PC-9 (cell line): ENCODE data around the gene IKZF1. TPM values are rescaled to one million over a fixed set of nuclear protein-coding genes. Genes with fewer than 3 reads are reported as not detected.

ENCODE experiments used
- BruUV-seq: library from RNA; stranded (reverse); fragments of 400-500 nt; replicated peaks from 2 replicates; lab custom pipeline; 2021; lab: Mats Ljungman, UMichigan
- CTCF ChIA-PET: fragments of 300-600 bp; sonication (Branson Sonifier 250); formaldehyde crosslinking; loops from one replicate; lab custom pipeline; 2022; ENCODE audit warnings: antibody characterized with exemption; lab: Charles Lee
- POLR2A ChIA-PET: fragments of 300-600 bp; sonication (Branson Sonifier 250); formaldehyde crosslinking; loops from one replicate; lab custom pipeline; 2022; ENCODE audit warnings: antibody characterized with exemption; ENCODE audit not compliant: unreplicated experiment; lab: Charles Lee
- DNase-seq, 2 experiments: peaks; one replicate each; pipeline versions ENCODE4 v3.0.0 to v3.0.0-alpha.2; 2015 to 2022; ENCODE audit warnings: mixed read lengths in 1 of 2
- H2AFZ ChIP-seq: fragments of 200-600 bp; sonication (generic); 2 replicates; pipeline ENCODE4 v1.8.1; 2017; ENCODE audit warnings: antibody characterized with exemption
- H3F3A ChIP-seq: fragments of 200-600 bp; sonication (generic); 2 replicates; pipeline ENCODE4 v1.8.1; 2017; ENCODE audit warnings: antibody characterized with exemption, mild to moderate bottlenecking, low read depth; ENCODE audit not compliant: insufficient read depth
- H3K27ac ChIP-seq: fragments of 200-600 bp; sonication (generic); 2 replicates; pipeline ENCODE4 v1.6.1; 2016; ENCODE audit warnings: mixed run types
- H3K27me3 ChIP-seq: fragments of 200-600 bp; sonication (generic); 2 replicates; pipeline ENCODE4 v1.6.1; 2016; ENCODE audit warnings: low read depth, mixed run types; ENCODE audit not compliant: insufficient read depth
- H3K36me3 ChIP-seq: fragments of 200-600 bp; sonication (generic); 2 replicates; pipeline ENCODE4 v1.6.1; 2016; ENCODE audit warnings: low read depth, mixed run types
- H3K4me1 ChIP-seq: fragments of 200-600 bp; sonication (generic); replicated peaks from 2 replicates; pipeline ENCODE4 v1.6.1; 2016; ENCODE audit warnings: mixed run types; ENCODE audit not compliant: insufficient read depth
- H3K4me2 ChIP-seq: fragments of 200-600 bp; sonication (generic); 2 replicates; pipeline ENCODE4 v1.6.1; 2017; ENCODE audit warnings: mixed run types
- H3K4me3 ChIP-seq: fragments of 200-600 bp; sonication (generic); 2 replicates; pipeline ENCODE4 v1.6.1; 2016; ENCODE audit warnings: mixed run types
- H3K79me2 ChIP-seq: fragments of 200-600 bp; sonication (generic); 2 replicates; pipeline ENCODE4 v1.6.1; 2017; ENCODE audit warnings: low read depth, mixed run types
- H3K9me2 ChIP-seq: fragments of 200-600 bp; sonication (generic); 2 replicates; pipeline ENCODE4 v1.8.1; 2017; ENCODE audit warnings: mild to moderate bottlenecking; ENCODE audit not compliant: insufficient read depth
- H3K9me3 ChIP-seq: fragments of 200-600 bp; sonication (generic); 2 replicates; pipeline ENCODE4 v1.8.1; 2016; ENCODE audit warnings: low read depth; ENCODE audit not compliant: insufficient read depth
- H4K20me1 ChIP-seq: fragments of 200-600 bp; sonication (generic); 2 replicates; pipeline ENCODE4 v1.8.1; 2017; ENCODE audit not compliant: insufficient read depth
- CTCF ChIP-seq: fragments of 200-600 bp; sonication (generic); conservative IDR thresholded peaks from 2 replicates; pipeline ENCODE4 v1.6.1; 2017; ENCODE audit warnings: mixed run types, antibody characterized with exemption, mild to moderate bottlenecking, moderate library complexity
- EZH2 ChIP-seq: fragments of 200-600 bp; sonication (generic); IDR thresholded peaks from 2 replicates; pipeline ENCODE4 v1.8.0; 2017; ENCODE audit warnings: antibody characterized with exemption, low read depth
- intact Hi-C: fragments of 100-400 bp; cut with micrococcal nuclease; formaldehyde crosslinking; loops from one replicate; pipeline ENCODE4 v1.10.0; 2022; ENCODE audit not compliant: unreplicated experiment
- total RNA-seq: library from RNA; stranded (reverse); gene quantifications from 2 replicates; pipeline ENCODE4 v1.2.3, GENCODE V29; 2021

IKZF1 gene
- total RNA-seq, 1 experiment from 2014 or later = not detected

DNA sequence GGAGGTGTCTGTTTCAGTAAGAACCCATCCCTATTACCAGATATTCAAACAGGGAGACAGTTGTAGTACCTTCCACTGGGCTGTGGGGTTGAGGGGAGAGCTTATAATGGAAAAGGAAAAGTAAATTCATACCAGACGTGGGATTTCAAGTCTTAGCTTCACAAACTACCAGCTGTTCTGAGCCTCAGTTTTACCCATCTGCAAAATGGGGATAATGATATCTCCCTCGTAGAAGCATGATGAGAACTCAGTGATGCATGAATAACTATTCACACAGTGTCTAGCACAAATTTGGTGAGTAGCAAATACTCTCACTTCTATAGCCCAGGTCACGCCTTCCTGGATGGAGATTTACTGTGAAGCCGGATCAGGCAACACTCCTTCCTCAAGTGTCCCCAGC is 29.1 kb upstream of the IKZF1 start:
- H3K36me3 ChIP-seq = no peaks in the 10 kb centered on the region
- ChIA-PET POLR2A (no interaction called here), CTCF (no interaction called here)
- no peaks in the 10 kb centered on the region for H3K9me2 ChIP-seq
- no peak for DNase-seq
- no peak overlapping the region for H3K4me3 ChIP-seq
- no peak overlapping the region for H3K27ac ChIP-seq
- H3K4me1 ChIP-seq = no peaks in the 10 kb centered on the region
- no peaks in the 10 kb centered on the region for H3K79me2 ChIP-seq
- no peaks in the 10 kb centered on the region for H4K20me1 ChIP-seq
- no peak overlapping the region for H2AFZ ChIP-seq
- intact Hi-C loops = no loop called here
- no peak overlapping the region for H3K4me2 ChIP-seq
- peaks cover 17% of the 10 kb centered on the region for H3K27me3 ChIP-seq
- H3K9me3 ChIP-seq = no peaks in the 10 kb centered on the region
- no peak for TF ChIP-seq CTCF
- TF ChIP-seq EZH2 = no peak
- no peaks in the 10 kb centered on the region for H3F3A ChIP-seq
- BruUV-seq = no TSS peak

DNA sequence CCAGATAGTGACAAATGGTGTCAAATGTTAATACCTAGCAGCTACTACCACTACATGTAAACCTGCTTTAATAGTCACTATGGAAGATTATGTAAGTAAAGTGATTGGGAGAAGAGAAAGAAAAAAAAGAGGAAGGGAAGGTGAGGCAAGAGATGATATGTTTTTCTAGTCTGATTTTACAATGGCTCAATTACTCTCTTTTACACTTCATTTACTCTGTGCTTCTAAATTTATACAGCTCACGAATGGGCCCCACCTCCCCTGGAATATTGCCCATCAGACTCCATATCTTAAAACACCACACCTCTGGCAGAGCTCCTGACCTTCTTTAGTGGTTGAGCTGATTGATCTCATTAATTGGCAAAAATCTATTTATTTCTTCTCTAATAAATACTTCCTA is 28.0 kb upstream of the IKZF1 start:
- Histone ChIP-seq H3K79me2 (no peaks in the 10 kb centered on the region), H3K27ac (no peak overlapping the region), H4K20me1 (no peaks in the 10 kb centered on the region), H3K4me2 (no peak overlapping the region), H3K9me2 (no peaks in the 10 kb centered on the region), H3F3A (no peaks in the 10 kb centered on the region), H3K36me3 (no peaks in the 10 kb centered on the region), H3K9me3 (no peaks in the 10 kb centered on the region), H3K4me1 (no peaks in the 10 kb centered on the region), H3K27me3 (peaks cover 23% of the 10 kb centered on the region), H3K4me3 (no peak overlapping the region), H2AFZ (no peak overlapping the region)
- no TSS peak for BruUV-seq
- CTCF ChIA-PET = no interaction called here
- DNase-seq = no peak
- intact Hi-C loops = no loop called here
- TF ChIP-seq CTCF = no peak
- TF ChIP-seq EZH2 = no peak
- POLR2A ChIA-PET = no interaction called here

DNA sequence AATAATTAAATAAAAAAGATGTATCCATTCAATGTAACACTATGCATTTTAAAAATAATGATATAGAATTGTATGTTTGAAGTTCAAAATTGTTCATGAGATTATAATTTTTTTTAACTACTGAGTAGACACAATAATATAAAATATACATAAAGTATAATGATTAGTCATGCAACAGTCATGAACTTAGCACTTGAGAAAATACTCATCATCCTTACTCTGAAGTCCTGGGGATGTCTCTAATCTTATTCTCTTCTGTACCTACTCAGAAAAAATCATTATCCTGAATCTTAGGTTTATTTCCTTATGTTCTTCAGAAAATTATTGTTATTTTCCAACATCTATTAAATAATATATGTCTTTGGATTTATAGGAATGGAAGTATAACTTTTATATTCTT is 26.4 kb upstream of the IKZF1 start:
- H3K36me3 ChIP-seq = no peaks in the 10 kb centered on the region
- H3F3A ChIP-seq = no peaks in the 10 kb centered on the region
- no peak for TF ChIP-seq EZH2
- no peak for TF ChIP-seq CTCF
- DNase-seq = no peak
- H2AFZ ChIP-seq = no peak overlapping the region
- H3K4me1 ChIP-seq = no peaks in the 10 kb centered on the region
- no peak overlapping the region for H3K4me3 ChIP-seq
- BruUV-seq = no TSS peak
- H3K79me2 ChIP-seq = no peaks in the 10 kb centered on the region
- H3K9me2 ChIP-seq = no peaks in the 10 kb centered on the region
- H3K27ac ChIP-seq = no peak overlapping the region
- H3K4me2 ChIP-seq = no peak overlapping the region
- ChIA-PET POLR2A (no interaction called here), CTCF (no interaction called here)
- H4K20me1 ChIP-seq = no peaks in the 10 kb centered on the region
- intact Hi-C loops = no loop called here
- peaks cover 39% of the 10 kb centered on the region for H3K27me3 ChIP-seq
- H3K9me3 ChIP-seq = no peaks in the 10 kb centered on the region
